ENCODE data around the gene SOCS6.
"Not testable (repeated sequence)": the region's sequence is repeated elsewhere in the genome, so short reads cannot be mapped to it uniquely, and the experiment has no call there.

The SOCS6 gene

GRCh38 chr18:70366670-70367069 is 77.8 kb downstream of the SOCS6 start:
- no peak for TF ChIP-seq CTCF (conservative IDR thresholded peaks at IDR 0.05; ENCODE audit: low read depth, low read length)
- H3K4me3 ChIP-seq (ENCODE audit: low read length) = no peak overlapping the region
- DNase-seq (ENCODE audit: low read depth) = no peak

GRCh38 chr18:70367344-70367743 is 78.5 kb downstream of the SOCS6 start:
- H3K4me3 ChIP-seq (ENCODE audit: low read length); DNase-seq (ENCODE audit: low read depth): not testable (repeated sequence)

GRCh38 chr18:70368903-70369302 is 80.1 kb downstream of the SOCS6 start:
- no peak for DNase-seq (ENCODE audit: low read depth)
- no peak for TF ChIP-seq CTCF (conservative IDR thresholded peaks at IDR 0.05; ENCODE audit: low read depth, low read length)
- no peak overlapping the region for H3K4me3 ChIP-seq (ENCODE audit: low read length)

GRCh38 chr18:70370762-70371733 is 82.2 kb downstream of the SOCS6 start:
- TF ChIP-seq CTCF (conservative IDR thresholded peaks at IDR 0.05; ENCODE audit: low read depth, low read length) = no peak
- DNase-seq (ENCODE audit: low read depth) = no peak
- no peak overlapping the region for H3K4me3 ChIP-seq (ENCODE audit: low read length)

- H3K4me3 ChIP-seq (ENCODE audit: low read length) = no peak overlapping the region
- no peak for TF ChIP-seq CTCF (conservative IDR thresholded peaks at IDR 0.05; ENCODE audit: low read depth, low read length)
- DNase-seq (ENCODE audit: low read depth) = no peak
These were observed 83.1 kb downstream of the SOCS6 start for GRCh38 chr18:70371908-70372307.

- no peak for DNase-seq (ENCODE audit: low read depth)
- TF ChIP-seq CTCF (conservative IDR thresholded peaks at IDR 0.05; ENCODE audit: low read depth, low read length) = no peak
- no peak overlapping the region for H3K4me3 ChIP-seq (ENCODE audit: low read length)
These were observed 83.7 kb downstream of the SOCS6 start for GRCh38 chr18:70372450-70373041.

GRCh38 chr18:70373042-70373519 is 84.2 kb downstream of the SOCS6 start:
- no peak overlapping the region for H3K4me3 ChIP-seq (ENCODE audit: low read length)
- DNase-seq (ENCODE audit: low read depth) = no peak
- TF ChIP-seq CTCF (conservative IDR thresholded peaks at IDR 0.05; ENCODE audit: low read depth, low read length) = no peak
